Putamen (tissue), 1 donor: Measurements from ENCODE around the gene KRT82.

Experiments
- DNase-seq: peaks from one replicate; pipeline ENCODE4 v3.0.0-alpha.2; 2016; ENCODE audit warnings: low spot score

Gene KRT82

GRCh38 chr12:52435659-52435999 is 29.5 kb upstream of the KRT82 start:
- DNase-seq: no peak

- DNase-seq: no peak
Observed at GRCh38 chr12:52434760-52435530, 28.8 kb upstream of the KRT82 start.

GRCh38 chr12:52434081-52434733 is 28.1 kb upstream of the KRT82 start, which contains the start of gene KRT75:
TSS of gene KRT75 (minus strand) at chr12:52434371. CDS start at chr12:52434304, 67 bp downstream.
- DNase-seq: no peak

GRCh38 chr12:52433501-52434080 is 27.5 kb upstream of the KRT82 start:
- no peak for DNase-seq

- DNase-seq: no peak
Observed at GRCh38 chr12:52432559-52433207, 26.5 kb upstream of the KRT82 start.

- no peak for DNase-seq
Observed at GRCh38 chr12:52428121-52428520, 22.0 kb upstream of the KRT82 start.

- no peak for DNase-seq
Observed at GRCh38 chr12:52427083-52427482, 20.9 kb upstream of the KRT82 start.

GRCh38 chr12:52426034-52426433 is 19.9 kb upstream of the KRT82 start:
- DNase-seq: no peak

- DNase-seq: no peak
Observed at GRCh38 chr12:52425466-52425865, 19.3 kb upstream of the KRT82 start.

- no peak for DNase-seq
Observed at GRCh38 chr12:52423661-52424500, 17.7 kb upstream of the KRT82 start.

GRCh38 chr12:52423035-52423434 is 16.9 kb upstream of the KRT82 start:
- no peak for DNase-seq

GRCh38 chr12:52419656-52420055 is 13.5 kb upstream of the KRT82 start:
- DNase-seq: no peak

GRCh38 chr12:52418576-52419110 is 12.5 kb upstream of the KRT82 start:
- DNase-seq: no peak

GRCh38 chr12:52417740-52418139 is 11.6 kb upstream of the KRT82 start:
- no peak for DNase-seq

GRCh38 chr12:52416795-52417194 is 10.7 kb upstream of the KRT82 start:
- no peak for DNase-seq

GRCh38 chr12:52415870-52416750 is 10.0 kb upstream of the KRT82 start:
- DNase-seq: no peak

GRCh38 chr12:52414936-52415335 is 8.8 kb upstream of the KRT82 start:
- DNase-seq: no peak

- no peak for DNase-seq
Observed at GRCh38 chr12:52413782-52414345, 7.7 kb upstream of the KRT82 start.

- no peak for DNase-seq
Observed at GRCh38 chr12:52413202-52413601, 7.1 kb upstream of the KRT82 start.

- DNase-seq: no peak
Observed at GRCh38 chr12:52411815-52412214, 5.7 kb upstream of the KRT82 start.
